Thoracic aorta (tissue), 2 donors: ENCODE measurements around the gene KRABD2.

Source experiments
- ATAC-seq: fragments of 150-250 bp; one replicate; pipeline ENCODE4 v1.8.0; 2017; ENCODE audit warnings: low read depth; ENCODE audit not compliant: insufficient number of reproducible peaks, low FRiP score
- DNase-seq: peaks from one replicate; pipeline ENCODE4 v3.0.0-alpha.2; 2020; ENCODE audit warnings: low spot score
- H3K27ac ChIP-seq, 2 donors: fragments of 200-600 bp; sonication (generic); 1 replicate in 1 of 2; 2 replicates in 1 of 2; pipeline ENCODE4 v1.5.1; 2016; ENCODE audit warnings: mild to moderate bottlenecking in 2 of 2, moderate library complexity in 2 of 2
- H3K27me3 ChIP-seq: fragments of 200-600 bp; sonication (generic); replicated peaks from 2 replicates; pipeline ENCODE4 v1.6.0; 2016; ENCODE audit warnings: mild to moderate bottlenecking; ENCODE audit not compliant: insufficient read depth
- H3K36me3 ChIP-seq: fragments of 200-600 bp; sonication (generic); one replicate; pipeline ENCODE4 v1.5.1; 2016
- H3K4me1 ChIP-seq, 2 donors: fragments of 200-600 bp; sonication (generic); 1 replicate in 1 of 2; 2 replicates in 1 of 2; pipeline versions ENCODE4 v1.5.1 to v1.6.0; 2016; ENCODE audit warnings: low read depth in 2 of 2, mild to moderate bottlenecking in 1 of 2; ENCODE audit not compliant: control insufficient read depth in 1 of 2
- H3K4me3 ChIP-seq: fragments of 200-600 bp; sonication (generic); 2 replicates; pipeline ENCODE4 v1.5.1; 2016; ENCODE audit warnings: mild to moderate bottlenecking
- H3K9me3 ChIP-seq: fragments of 200-600 bp; sonication (generic); 2 replicates; pipeline ENCODE4 v1.5.1; 2016
- CTCF ChIP-seq: fragments of 200-600 bp; sonication (generic); IDR thresholded peaks from one replicate; pipeline ENCODE4 v1.5.1; 2019; ENCODE audit warnings: antibody characterized with exemption

The KRABD2 gene

GRCh38 chr17:8368193-8368592, 8.3 kb downstream of the KRABD2 start:
- H3K27me3 ChIP-seq = no peaks in the 10 kb centered on the region
- no peaks in the 10 kb centered on the region for H3K4me1 ChIP-seq
- no peak overlapping the region for H3K4me3 ChIP-seq
- H3K9me3 ChIP-seq = no peaks in the 10 kb centered on the region
- H3K36me3 ChIP-seq = peaks cover 17% of the 10 kb centered on the region
- H3K27ac ChIP-seq = no peak overlapping the region
- ATAC-seq (no peak), DNase-seq (no peak)
- no peak for TF ChIP-seq CTCF

GRCh38 chr17:8366231-8366630, 10.3 kb downstream of the KRABD2 start:
- H3K4me1 ChIP-seq = no peaks in the 10 kb centered on the region
- no peak overlapping the region for H3K4me3 ChIP-seq
- H3K27ac ChIP-seq = no peak overlapping the region
- DNase-seq (no peak), ATAC-seq (no peak)
- no peaks in the 10 kb centered on the region for H3K27me3 ChIP-seq
- peaks cover 17% of the 10 kb centered on the region for H3K36me3 ChIP-seq
- H3K9me3 ChIP-seq = no peaks in the 10 kb centered on the region
- TF ChIP-seq CTCF = no peak

- H3K36me3 ChIP-seq = peaks cover 16% of the 10 kb centered on the region
- H3K4me1 ChIP-seq = no peaks in the 10 kb centered on the region
- no peak for DNase-seq
- no peak for ATAC-seq
- no peaks in the 10 kb centered on the region for H3K9me3 ChIP-seq
- H3K27ac ChIP-seq = no peak overlapping the region
- no peak overlapping the region for H3K4me3 ChIP-seq
- no peaks in the 10 kb centered on the region for H3K27me3 ChIP-seq
- TF ChIP-seq CTCF = no peak
Observed at GRCh38 chr17:8365143-8365542, 11.4 kb downstream of the KRABD2 start.

- Histone ChIP-seq H3K9me3 (no peaks in the 10 kb centered on the region), H3K27ac (no peak overlapping the region), H3K4me1 (no peaks in the 10 kb centered on the region), H3K4me3 (no peak overlapping the region), H3K36me3 (peaks cover 4% of the 10 kb centered on the region), H3K27me3 (no peaks in the 10 kb centered on the region)
- ATAC-seq (no peak), DNase-seq (no peak)
- TF ChIP-seq CTCF = no peak
Observed at GRCh38 chr17:8362651-8363332, 13.7 kb downstream of the KRABD2 start.

- Histone ChIP-seq H3K9me3 (no peaks in the 10 kb centered on the region), H3K4me3 (no peak overlapping the region), H3K27ac (no peak overlapping the region), H3K27me3 (no peaks in the 10 kb centered on the region), H3K4me1 (no peaks in the 10 kb centered on the region), H3K36me3 (peaks cover 4% of the 10 kb centered on the region)
- DNase-seq (no peak), ATAC-seq (no peak)
- no peak for TF ChIP-seq CTCF
Observed at GRCh38 chr17:8360751-8361150, 15.8 kb downstream of the KRABD2 start.
